Smooth muscle cell (in vitro differentiated cells): ENCODE results near the gene DOK3. TPM values are rescaled to one million over a fixed set of nuclear protein-coding genes. Genes with fewer than 3 reads are reported as not detected.

Experiments used
- DNase-seq: peaks from one replicate; lab custom pipeline; 2025; ENCODE audit not compliant: unreplicated experiment; lab: John Stamatoyannopoulos, UW
- H2AFZ ChIP-seq: fragments of 200-600 bp; sonication (generic); 2 replicates; pipeline ENCODE4 v1.6.0; 2016; ENCODE audit warnings: antibody characterized with exemption, low read depth, mild to moderate bottlenecking
- H3F3A ChIP-seq: fragments of 200-600 bp; sonication (generic); 2 replicates; pipeline ENCODE4 v1.6.0; 2017; ENCODE audit warnings: antibody characterized with exemption, low read depth
- H3K27ac ChIP-seq: fragments of 200-600 bp; sonication (generic); 2 replicates; pipeline ENCODE4 v1.5.1; 2016; ENCODE audit warnings: low read depth, mild to moderate bottlenecking
- H3K27me3 ChIP-seq: fragments of 200-600 bp; sonication (generic); 2 replicates; pipeline ENCODE4 v1.6.1; 2016; ENCODE audit warnings: low read depth, mild to moderate bottlenecking
- H3K36me3 ChIP-seq: fragments of 200-600 bp; sonication (generic); 2 replicates; pipeline ENCODE4 v1.5.1; 2016; ENCODE audit warnings: low read depth
- H3K4me1 ChIP-seq: fragments of 200-600 bp; sonication (generic); 2 replicates; pipeline ENCODE4 v1.5.1; 2016; ENCODE audit warnings: low read depth
- H3K4me2 ChIP-seq: fragments of 200-600 bp; sonication (generic); 2 replicates; pipeline ENCODE4 v1.6.0; 2016; ENCODE audit warnings: mild to moderate bottlenecking
- H3K4me3 ChIP-seq: fragments of 200-600 bp; sonication (generic); 2 replicates; pipeline ENCODE4 v1.5.1; 2016; ENCODE audit warnings: mild to moderate bottlenecking
- H3K79me2 ChIP-seq: fragments of 200-600 bp; sonication (generic); 2 replicates; pipeline ENCODE4 v1.6.0; 2016; ENCODE audit warnings: low read depth, mild to moderate bottlenecking
- H3K9ac ChIP-seq: fragments of 200-600 bp; sonication (generic); 2 replicates; pipeline ENCODE4 v1.6.0; 2016; ENCODE audit warnings: low read depth
- H3K9me3 ChIP-seq: fragments of 200-600 bp; sonication (generic); replicated peaks from 2 replicates; pipeline ENCODE4 v1.5.1; 2016; ENCODE audit warnings: low read depth
- H4K20me1 ChIP-seq: fragments of 200-600 bp; sonication (generic); 2 replicates; pipeline ENCODE4 v1.6.0; 2016; ENCODE audit warnings: low read depth
- WGBS: methylation state at CpG from one replicate; pipeline ENCODE4 v1.1.7; 2016; ENCODE audit warnings: low lambda C conversion rate; 5-methylcytosine and 5-hydroxymethylcytosine counted together
- polyA plus RNA-seq: library from polyadenylated mRNA; unstranded; fragments of >200 nt; fragmentation: Nextera tagmentation; extraction: Ambion mirVana; gene quantifications from 2 replicates; pipeline ENCODE4 v1.2.1, GENCODE V29; 2016
- total RNA-seq: library from RNA; depleted of rRNA; stranded (reverse); fragments of >200 nt; gene quantifications from 2 replicates; pipeline ENCODE4 v1.2.3, GENCODE V29; 2014
- TF ChIP-seq, protein P1 (sequence below): fragments of 200-600 bp; sonication (generic); IDR thresholded peaks from 2 replicates; pipeline ENCODE4 v1.5.1; 2017; ENCODE audit warnings: borderline replicate concordance, mild to moderate bottlenecking, antibody characterized with exemption; ENCODE audit not compliant: insufficient read depth, poor library complexity, severe bottlenecking

DOK3 gene
- total and polyA plus RNA-seq, 2 experiments from 2014 or later: 0.58 to 1.4 TPM

DNA sequence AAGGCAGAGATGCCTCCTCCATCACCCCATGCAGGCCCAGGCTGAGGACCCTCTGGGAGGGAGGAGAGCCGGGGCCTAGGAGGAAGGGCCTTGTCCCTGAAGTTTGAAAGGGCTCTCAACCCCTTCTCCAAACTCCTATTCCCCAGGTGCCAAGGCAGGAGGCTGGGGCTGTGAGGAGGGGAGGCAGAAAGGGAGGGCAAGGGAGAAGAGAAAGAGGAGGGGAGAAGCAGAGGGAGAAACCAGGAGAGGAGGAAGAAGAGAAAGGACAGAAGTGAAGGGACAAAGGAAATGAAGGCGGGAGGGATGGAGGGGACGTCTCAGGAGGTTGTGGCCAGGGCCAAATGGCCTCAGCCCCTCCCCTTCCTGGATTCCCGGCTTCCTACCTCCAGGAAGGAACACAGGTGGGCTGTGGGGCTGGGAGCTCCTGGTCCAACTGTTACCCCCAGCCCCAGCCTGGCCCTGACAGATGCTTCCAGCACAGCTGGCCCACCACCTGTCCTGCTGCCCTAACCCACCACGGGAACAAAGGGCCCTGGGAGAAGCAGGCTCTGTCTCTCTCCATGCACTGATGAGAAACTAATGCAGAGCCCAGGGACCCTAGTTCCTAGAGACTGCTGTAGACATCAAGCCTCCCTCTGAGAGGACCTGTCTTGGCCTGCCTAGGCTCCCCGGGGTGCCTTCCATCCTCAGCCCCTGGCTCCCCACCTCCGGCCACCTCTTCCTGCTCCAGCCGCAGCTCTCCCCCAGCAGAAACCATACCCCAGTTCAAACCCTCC is 39.7 kb downstream of the DOK3 start:
- H3K36me3 ChIP-seq: peaks cover 4% of the 10 kb centered on the region
- DNase-seq: no peak
- peaks cover 79% of the 10 kb centered on the region for H4K20me1 ChIP-seq
- peak overlapping the region; percentile 68 for H3K27ac ChIP-seq
- peaks cover 19% of the 10 kb centered on the region for H3F3A ChIP-seq
- H3K9ac ChIP-seq: peak overlapping the region; percentile 3
- peaks cover 59% of the 10 kb centered on the region for H3K79me2 ChIP-seq
- no peak overlapping the region for H2AFZ ChIP-seq
- no peaks in the 10 kb centered on the region for H3K27me3 ChIP-seq
- H3K4me3 ChIP-seq: no peak overlapping the region
- no peaks in the 10 kb centered on the region for H3K9me3 ChIP-seq
- 94% methylated on average over 6 of the region's 8 CpGs for WGBS
- peak overlapping the region; percentile 61 for H3K4me2 ChIP-seq
- H3K4me1 ChIP-seq: peaks cover 27% of the 10 kb centered on the region
- TF ChIP-seq, protein P1, sequence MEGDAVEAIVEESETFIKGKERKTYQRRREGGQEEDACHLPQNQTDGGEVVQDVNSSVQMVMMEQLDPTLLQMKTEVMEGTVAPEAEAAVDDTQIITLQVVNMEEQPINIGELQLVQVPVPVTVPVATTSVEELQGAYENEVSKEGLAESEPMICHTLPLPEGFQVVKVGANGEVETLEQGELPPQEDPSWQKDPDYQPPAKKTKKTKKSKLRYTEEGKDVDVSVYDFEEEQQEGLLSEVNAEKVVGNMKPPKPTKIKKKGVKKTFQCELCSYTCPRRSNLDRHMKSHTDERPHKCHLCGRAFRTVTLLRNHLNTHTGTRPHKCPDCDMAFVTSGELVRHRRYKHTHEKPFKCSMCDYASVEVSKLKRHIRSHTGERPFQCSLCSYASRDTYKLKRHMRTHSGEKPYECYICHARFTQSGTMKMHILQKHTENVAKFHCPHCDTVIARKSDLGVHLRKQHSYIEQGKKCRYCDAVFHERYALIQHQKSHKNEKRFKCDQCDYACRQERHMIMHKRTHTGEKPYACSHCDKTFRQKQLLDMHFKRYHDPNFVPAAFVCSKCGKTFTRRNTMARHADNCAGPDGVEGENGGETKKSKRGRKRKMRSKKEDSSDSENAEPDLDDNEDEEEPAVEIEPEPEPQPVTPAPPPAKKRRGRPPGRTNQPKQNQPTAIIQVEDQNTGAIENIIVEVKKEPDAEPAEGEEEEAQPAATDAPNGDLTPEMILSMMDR: no peak

DNA sequence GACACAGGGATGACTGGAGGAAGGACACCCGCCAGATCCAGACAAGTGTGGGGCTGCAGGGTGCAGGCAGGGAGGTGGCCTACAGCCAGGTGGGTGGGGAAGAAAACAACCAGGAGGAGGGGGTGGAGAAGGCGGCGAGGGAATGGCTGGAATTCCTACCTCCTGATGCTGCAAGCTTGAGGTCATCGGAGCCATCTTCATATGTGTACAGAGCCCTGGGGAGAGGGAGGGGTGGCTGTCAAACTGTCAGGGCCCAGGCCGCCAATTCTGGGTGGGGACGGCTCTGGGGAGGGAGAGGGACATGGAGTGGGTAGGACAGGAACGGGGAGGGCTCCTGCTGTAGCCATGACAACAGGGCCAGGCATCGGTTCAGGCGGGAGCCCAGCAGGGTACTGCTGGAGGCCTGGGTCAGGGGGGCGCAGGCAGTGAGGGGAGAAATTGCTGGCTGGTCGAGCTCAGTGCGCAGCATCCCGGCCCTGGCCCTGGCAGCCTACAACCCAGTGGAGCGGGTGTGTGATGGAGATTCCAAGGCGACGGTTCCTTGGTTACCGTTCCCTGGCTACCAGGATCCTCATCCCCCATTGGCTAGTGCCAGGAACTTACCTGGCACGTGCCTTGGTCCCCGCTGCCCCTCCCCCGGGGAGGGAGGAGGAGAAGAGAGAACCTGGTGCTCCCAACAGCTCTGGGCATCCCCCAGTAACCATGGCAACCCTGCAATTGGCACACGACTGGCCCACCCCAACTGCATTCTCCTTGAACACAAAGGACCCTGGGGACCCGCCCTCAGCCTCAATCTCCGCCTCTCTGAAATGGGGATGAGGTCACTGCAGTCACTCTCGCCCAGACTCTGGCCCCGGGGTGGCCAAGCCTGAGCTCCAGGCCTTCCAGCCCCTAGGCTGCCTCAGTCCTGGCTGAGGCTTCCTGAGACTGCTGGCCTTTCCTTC is 40.7 kb downstream of the DOK3 start:
- H3K79me2 ChIP-seq: peaks cover 59% of the 10 kb centered on the region
- H3K36me3 ChIP-seq: peaks cover 4% of the 10 kb centered on the region
- 77% methylated on average over 18 of the region's 25 CpGs for WGBS
- no peaks in the 10 kb centered on the region for H3K9me3 ChIP-seq
- H3F3A ChIP-seq: peaks cover 10% of the 10 kb centered on the region
- no peak for DNase-seq
- H3K4me1 ChIP-seq: peaks cover 25% of the 10 kb centered on the region
- H2AFZ ChIP-seq: no peak overlapping the region
- no peaks in the 10 kb centered on the region for H3K27me3 ChIP-seq
- H4K20me1 ChIP-seq: peaks cover 88% of the 10 kb centered on the region
- H3K4me3 ChIP-seq: no peak overlapping the region
- peak overlapping the region; percentile 68 for H3K27ac ChIP-seq
- H3K9ac ChIP-seq: no peak overlapping the region
- TF ChIP-seq, protein P1: no peak
- H3K4me2 ChIP-seq: peak overlapping the region; percentile 26

DNA sequence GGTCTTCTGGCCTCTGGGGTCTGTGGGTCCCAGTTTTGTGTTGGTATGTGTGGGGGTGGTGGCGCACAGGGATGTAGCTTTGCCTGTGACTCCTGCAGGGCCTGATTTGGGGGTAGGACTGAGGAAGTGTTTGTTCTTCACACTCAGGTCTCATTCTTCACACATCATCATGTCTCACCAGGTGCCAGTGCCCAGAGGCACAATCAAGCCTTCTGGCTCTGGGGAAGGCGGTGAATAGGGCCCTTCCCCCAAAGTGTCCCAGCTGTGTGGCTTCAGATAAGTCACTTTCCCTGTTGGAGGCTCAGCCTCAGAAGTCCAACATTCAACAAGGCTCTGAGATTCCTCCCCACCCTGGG is 41.3 kb downstream of the DOK3 start:
- WGBS: 97% methylated on average over 2 of the region's 2 CpGs
- peaks cover 63% of the 10 kb centered on the region for H3K79me2 ChIP-seq
- H3K4me1 ChIP-seq: peaks cover 24% of the 10 kb centered on the region
- DNase-seq: no peak
- H3K9ac ChIP-seq: no peak overlapping the region
- TF ChIP-seq, protein P1: no peak
- peaks cover 13% of the 10 kb centered on the region for H3F3A ChIP-seq
- no peak overlapping the region for H3K4me2 ChIP-seq
- peak overlapping the region; percentile 44 for H3K27ac ChIP-seq
- H2AFZ ChIP-seq: no peak overlapping the region
- H3K36me3 ChIP-seq: peaks cover 4% of the 10 kb centered on the region
- H4K20me1 ChIP-seq: peaks cover 95% of the 10 kb centered on the region
- no peak overlapping the region for H3K4me3 ChIP-seq
- H3K27me3 ChIP-seq: no peaks in the 10 kb centered on the region
- no peaks in the 10 kb centered on the region for H3K9me3 ChIP-seq
